K562 (cell line): ENCODE measurements around the gene PSAP.

Source experiments
- FOSL1 ChIP-seq: fragments of 200-800 bp; sonication (Bioruptor generic); conservative IDR thresholded peaks from 2 replicates; pipeline ENCODE4 v1.6.1; 2016; ENCODE audit warnings: missing genetic modification characterization, missing compliant biosample characterization
- HOMEZ ChIP-seq: fragments of 250-450 bp; sonication (Bioruptor Pico); IDR thresholded peaks from 2 replicates; pipeline ENCODE4 v1.4.0; 2020; ENCODE audit warnings: mild to moderate bottlenecking, moderate library complexity

DNA sequence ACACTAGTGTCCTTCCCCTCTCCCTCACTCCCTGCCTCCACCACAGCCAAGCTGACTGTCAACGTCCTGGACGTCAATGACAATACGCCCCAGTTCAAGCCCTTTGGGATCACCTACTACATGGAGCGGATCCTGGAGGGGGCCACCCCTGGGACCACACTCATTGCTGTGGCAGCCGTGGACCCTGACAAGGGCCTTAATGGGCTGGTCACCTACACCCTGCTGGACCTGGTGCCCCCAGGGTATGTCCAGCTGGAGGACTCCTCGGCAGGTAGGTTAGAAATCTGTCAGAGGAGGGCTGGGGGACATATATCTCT, 52.8 kb downstream of the PSAP start:
- TF ChIP-seq FOSL1, result no peak
- TF ChIP-seq HOMEZ (CRISPR knock-in tag), result no peak
